Measurements from ENCODE around the gene ULK3.

The ULK3 gene

GRCh38 chr15:74847432-74847831, 4.5 kb upstream of the ULK3 start:
- Histone ChIP-seq H3K4me1 (ENCODE audit: insufficient read depth, low read length) (peaks cover 13% of the 10 kb centered on the region), H3K4me2 (ENCODE audit: insufficient read depth, low read length) (no peak overlapping the region), H3K4me3 (ENCODE audit: low read depth in 1 of 2, low read length in 2 of 2) (no peak overlapping the region), H4K20me1 (ENCODE audit: insufficient read depth, low read length) (no peaks in the 10 kb centered on the region), H3K27ac (ENCODE audit: low read length) (no peak overlapping the region), H3K9ac (ENCODE audit: low read depth, low read length) (no peak overlapping the region), H3K9me3 (ENCODE audit: insufficient read depth, low read length, severe bottlenecking) (no peaks in the 10 kb centered on the region), H3K36me3 (ENCODE audit: insufficient read depth, low read length) (peaks cover 61% of the 10 kb centered on the region), H3K27me3 (ENCODE audit: insufficient read depth, low read length, poor library complexity) (no peaks in the 10 kb centered on the region), H2AFZ (ENCODE audit: low read depth, low read length) (no peak overlapping the region), H3K79me2 (ENCODE audit: insufficient read depth, low read length) (peaks cover 4% of the 10 kb centered on the region)
- ATAC-seq (ENCODE audit: insufficient read depth, low read depth) (no peak), DNase-seq (no peak)
- TF ChIP-seq EZH2 (IDR thresholded peaks at IDR 0.05; ENCODE audit: borderline replicate concordance, low read depth, low read length, severe bottlenecking) (no peak), CTCF (IDR thresholded peaks at IDR 0.05; ENCODE audit: borderline replicate concordance, extremely low read depth, low read length, poor library complexity, severe bottlenecking) (no peak)

- DNase-seq (no peak), ATAC-seq (ENCODE audit: insufficient read depth, low read depth) (no peak)
- Histone ChIP-seq H4K20me1 (ENCODE audit: insufficient read depth, low read length) (peaks cover 3% of the 10 kb centered on the region; the same call in 1 of the 2 replicates), H3K79me2 (ENCODE audit: insufficient read depth, low read length) (peaks cover 15% of the 10 kb centered on the region), H3K4me3 (ENCODE audit: low read depth in 1 of 2, low read length in 2 of 2) (no peak overlapping the region), H3K9me3 (ENCODE audit: insufficient read depth, low read length, severe bottlenecking) (no peaks in the 10 kb centered on the region), H3K4me1 (ENCODE audit: insufficient read depth, low read length) (peaks cover 32% of the 10 kb centered on the region), H3K9ac (ENCODE audit: low read depth, low read length) (no peak overlapping the region), H3K36me3 (ENCODE audit: insufficient read depth, low read length) (peaks cover 52% of the 10 kb centered on the region), H3K27me3 (ENCODE audit: insufficient read depth, low read length, poor library complexity) (no peaks in the 10 kb centered on the region), H2AFZ (ENCODE audit: low read depth, low read length) (no peak overlapping the region), H3K4me2 (ENCODE audit: insufficient read depth, low read length) (no peak overlapping the region), H3K27ac (ENCODE audit: low read length) (peak overlapping the region; percentile 40; the same call in 1 of the 2 replicates)
- no peak for TF ChIP-seq EZH2 (IDR thresholded peaks at IDR 0.05; ENCODE audit: borderline replicate concordance, low read depth, low read length, severe bottlenecking)
- TF ChIP-seq CTCF (IDR thresholded peaks at IDR 0.05; ENCODE audit: borderline replicate concordance, extremely low read depth, low read length, poor library complexity, severe bottlenecking), result no peak
Measured at GRCh38 chr15:74845581-74845980, 2.6 kb upstream of the ULK3 start.

GRCh38 chr15:74845208-74845568, 2.2 kb upstream of the ULK3 start:
- Histone ChIP-seq H4K20me1 (ENCODE audit: insufficient read depth, low read length) (peaks cover 3% of the 10 kb centered on the region; the same call in 1 of the 2 replicates), H3K4me1 (ENCODE audit: insufficient read depth, low read length) (peaks cover 32% of the 10 kb centered on the region), H3K9ac (ENCODE audit: low read depth, low read length) (no peak overlapping the region), H3K27ac (ENCODE audit: low read length) (peak overlapping the region; percentile 40; the same call in 1 of the 2 replicates), H3K4me3 (ENCODE audit: low read depth in 1 of 2, low read length in 2 of 2) (no peak overlapping the region), H3K36me3 (ENCODE audit: insufficient read depth, low read length) (peaks cover 52% of the 10 kb centered on the region), H2AFZ (ENCODE audit: low read depth, low read length) (no peak overlapping the region), H3K9me3 (ENCODE audit: insufficient read depth, low read length, severe bottlenecking) (no peaks in the 10 kb centered on the region), H3K27me3 (ENCODE audit: insufficient read depth, low read length, poor library complexity) (no peaks in the 10 kb centered on the region), H3K79me2 (ENCODE audit: insufficient read depth, low read length) (peaks cover 15% of the 10 kb centered on the region), H3K4me2 (ENCODE audit: insufficient read depth, low read length) (no peak overlapping the region)
- no peak for TF ChIP-seq EZH2 (IDR thresholded peaks at IDR 0.05; ENCODE audit: borderline replicate concordance, low read depth, low read length, severe bottlenecking)
- TF ChIP-seq CTCF (IDR thresholded peaks at IDR 0.05; ENCODE audit: borderline replicate concordance, extremely low read depth, low read length, poor library complexity, severe bottlenecking), result no peak
- DNase-seq (no peak), ATAC-seq (ENCODE audit: insufficient read depth, low read depth) (no peak)
